GM18505 (cell line): ENCODE data around the gene PIGO.

Experiments
- ATAC-seq: cut with Tn5 transposase; IDR thresholded peaks from one replicate; pipeline ENCODE4 v1.9.1; 2021; ENCODE audit not compliant: unreplicated experiment
- POLR2A ChIP-seq: IDR thresholded peaks from 4 replicates; pipeline ENCODE4 v1.6.1; 2011; ENCODE audit warnings: borderline replicate concordance; ENCODE audit not compliant: insufficient read depth, insufficient read length; ENCODE audit errors: extremely low read depth

Gene PIGO

DNA sequence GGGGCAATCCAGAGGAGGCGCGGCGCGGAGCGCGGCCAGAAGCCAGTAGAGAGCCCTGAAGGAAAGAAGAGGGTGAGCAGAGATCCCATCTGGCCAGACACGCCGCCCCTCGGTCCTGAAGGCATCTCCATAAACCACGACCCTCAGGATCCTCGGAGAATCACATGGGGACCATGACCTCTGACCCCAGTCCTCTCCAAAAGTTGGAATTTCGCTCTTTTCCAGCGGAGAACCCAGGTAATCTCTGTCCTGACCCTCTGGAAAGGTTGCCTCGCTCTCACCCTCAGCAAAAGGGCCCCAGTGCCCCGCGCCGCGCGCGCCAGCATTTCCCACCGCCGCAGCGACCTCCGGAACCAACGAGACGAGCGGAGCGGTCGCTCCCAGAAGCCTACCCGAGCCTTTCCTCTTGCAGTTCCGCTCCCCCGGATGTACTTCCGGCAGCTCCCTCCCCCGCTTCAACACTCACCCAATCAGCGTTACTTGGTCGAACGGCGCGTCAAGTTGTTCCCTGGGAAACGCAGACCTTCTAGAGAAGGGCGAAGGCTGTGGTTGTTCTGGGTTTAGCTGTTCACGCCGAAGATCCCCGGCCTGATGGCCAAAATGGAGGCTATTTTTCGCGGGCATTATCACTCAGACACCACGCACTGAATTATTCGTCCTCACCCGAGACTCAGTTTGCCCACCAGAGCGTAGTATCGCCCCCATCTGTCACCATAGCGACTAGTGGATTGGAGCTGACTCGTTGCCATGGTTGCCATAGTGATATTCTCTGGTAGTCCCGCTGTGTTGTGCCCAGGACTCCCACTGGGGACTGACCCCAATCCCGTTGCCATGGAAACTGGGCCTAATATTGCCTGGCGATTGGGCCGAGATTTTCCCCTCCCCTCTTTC is 6.6 kb upstream of the PIGO start, which contains the start of gene STOML2:
TSS of gene STOML2 (minus strand) at position 363 of the 891 bp plus-strand sequence. CDS start at position 326, 37 bp downstream.
- peak; percentile 81 for TF ChIP-seq POLR2A
- peak; percentile 86 for ATAC-seq

DNA sequence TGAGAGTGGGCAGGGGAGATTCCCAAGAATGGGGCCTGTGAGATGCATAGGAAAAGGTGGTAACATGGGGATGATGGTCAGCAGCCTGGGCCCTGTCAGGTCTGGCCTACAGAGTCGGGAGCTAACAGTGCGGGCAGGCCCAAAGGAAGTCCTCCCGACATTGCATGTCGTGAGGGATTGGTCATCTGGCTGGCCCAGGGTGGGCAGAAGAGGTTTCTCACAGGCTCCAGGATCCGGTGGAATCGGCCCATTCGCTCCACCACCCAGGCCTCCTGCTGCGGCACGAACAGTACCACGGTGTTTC is 6.0 kb upstream of the PIGO start:
- TF ChIP-seq POLR2A: no peak
- peak; percentile 10 for ATAC-seq

DNA sequence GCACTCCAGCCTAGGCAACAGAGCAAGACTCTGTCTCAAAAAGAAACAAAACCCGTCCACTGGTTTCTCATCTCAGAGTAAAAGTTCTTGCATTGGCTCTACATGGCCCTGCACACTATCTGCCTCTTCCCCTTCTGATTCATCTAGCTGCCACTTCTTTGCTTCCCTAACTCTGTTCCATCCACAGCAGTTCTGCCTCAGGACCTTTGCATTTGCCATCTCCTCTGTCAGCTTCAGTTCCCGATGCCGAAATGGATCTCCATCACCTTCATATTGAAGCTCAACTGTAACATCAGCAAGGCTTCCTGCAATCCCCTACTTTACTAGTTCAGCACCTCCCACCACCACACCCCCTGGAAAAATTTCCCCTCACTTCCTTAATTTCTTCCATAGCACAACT is 1.2 kb upstream of the PIGO start:
- ATAC-seq: no peak
- no peak for TF ChIP-seq POLR2A

DNA sequence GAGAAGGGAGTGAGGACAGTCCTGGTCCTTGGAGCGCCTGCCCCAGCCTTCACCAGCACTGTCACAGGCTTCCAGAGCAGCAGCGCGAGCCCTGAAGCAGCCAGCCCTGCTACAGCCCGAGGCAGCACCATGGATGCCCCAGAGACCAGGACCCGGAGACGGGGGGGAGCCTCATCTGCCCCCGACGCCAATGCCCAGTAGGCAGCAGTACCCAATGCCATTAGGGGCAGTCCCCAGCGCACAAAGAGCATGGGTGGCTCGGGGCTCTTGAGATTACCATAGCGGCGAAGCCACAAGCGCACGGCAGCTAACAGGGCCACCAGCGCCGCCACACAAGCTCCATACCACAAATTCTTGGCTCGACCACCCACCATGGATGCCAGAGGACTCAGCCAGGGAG is 4.9 kb downstream of the PIGO start:
- no peak for TF ChIP-seq POLR2A
- no peak for ATAC-seq

- ATAC-seq: no peak
- no peak for TF ChIP-seq POLR2A
These were observed 7.0 kb downstream of the PIGO start for GRCh38 chr9:35089434-35089833.

- no peak for ATAC-seq
- no peak for TF ChIP-seq POLR2A
These were observed 11.3 kb downstream of the PIGO start for GRCh38 chr9:35085078-35085477.

DNA sequence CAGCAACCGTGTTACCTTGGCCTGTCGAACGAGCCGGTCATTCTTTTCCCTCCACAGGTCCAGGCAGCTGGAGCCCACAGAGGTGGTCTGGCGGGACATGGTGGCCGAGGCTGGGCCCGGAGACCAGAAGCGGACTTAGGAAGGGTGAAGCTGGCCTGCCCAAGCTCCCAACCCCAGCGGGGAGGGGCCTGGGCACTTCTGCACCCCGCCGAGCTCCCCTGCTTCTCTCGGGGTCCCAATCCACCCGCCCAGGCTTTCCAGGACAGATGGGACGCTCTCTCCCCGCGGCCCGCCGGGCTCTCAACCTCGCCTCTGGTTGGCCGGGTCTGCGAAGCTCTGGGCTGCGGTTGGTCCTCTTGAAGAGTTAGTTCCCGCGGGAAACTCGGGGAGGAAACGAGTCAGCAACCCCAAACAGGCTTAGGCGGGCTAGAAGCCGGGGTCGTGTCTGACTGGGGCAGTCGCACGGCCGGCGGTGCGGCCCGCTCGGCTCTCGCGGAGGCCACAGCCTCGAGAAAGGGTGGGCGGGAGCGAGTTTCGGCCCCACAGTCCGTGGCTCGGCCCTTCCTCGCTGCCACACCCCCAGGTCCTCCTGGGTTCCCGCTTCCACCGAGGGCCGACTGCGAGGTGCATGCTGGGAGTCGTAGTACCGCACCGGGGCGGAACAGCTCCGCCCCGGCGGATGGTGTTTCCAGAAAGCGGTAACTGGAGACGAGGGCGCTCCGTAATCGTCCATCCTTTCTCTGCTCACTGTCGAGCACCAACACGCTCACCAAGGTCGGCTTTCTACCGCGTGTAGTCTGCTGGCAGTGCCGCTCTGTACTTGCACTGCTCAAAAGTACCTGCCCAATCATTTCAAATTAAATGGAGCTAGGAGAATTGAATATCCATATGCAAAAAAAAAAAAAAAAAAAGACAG is 16.7 kb downstream of the PIGO start, which contains the start of gene FANCG:
TSS of gene FANCG (minus strand) at position 517 of the 916 bp plus-strand sequence. CDS start at position 99, 418 bp downstream.
- peak; percentile 73 for TF ChIP-seq POLR2A
- peak; percentile 85 for ATAC-seq

DNA sequence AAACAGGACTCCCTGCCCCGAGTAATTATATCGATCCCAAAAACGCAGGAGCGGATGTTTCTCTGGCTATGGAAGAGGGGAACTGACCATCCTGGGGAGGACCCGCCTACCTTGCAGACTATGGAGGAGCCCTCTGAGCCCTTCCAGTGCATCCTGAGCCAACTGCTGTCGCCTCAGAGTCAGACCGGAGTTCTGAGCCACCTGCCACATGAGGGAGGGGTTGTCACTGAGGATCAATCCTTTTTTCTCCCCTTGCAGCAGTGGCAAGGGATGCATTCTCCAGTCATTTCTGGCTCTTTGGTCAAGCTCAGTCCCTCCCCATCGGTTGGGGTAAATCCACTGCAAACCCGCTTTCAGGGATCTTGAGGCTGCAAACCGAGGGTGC is 17.4 kb downstream of the PIGO start:
- no peak for TF ChIP-seq POLR2A
- ATAC-seq: no peak

DNA sequence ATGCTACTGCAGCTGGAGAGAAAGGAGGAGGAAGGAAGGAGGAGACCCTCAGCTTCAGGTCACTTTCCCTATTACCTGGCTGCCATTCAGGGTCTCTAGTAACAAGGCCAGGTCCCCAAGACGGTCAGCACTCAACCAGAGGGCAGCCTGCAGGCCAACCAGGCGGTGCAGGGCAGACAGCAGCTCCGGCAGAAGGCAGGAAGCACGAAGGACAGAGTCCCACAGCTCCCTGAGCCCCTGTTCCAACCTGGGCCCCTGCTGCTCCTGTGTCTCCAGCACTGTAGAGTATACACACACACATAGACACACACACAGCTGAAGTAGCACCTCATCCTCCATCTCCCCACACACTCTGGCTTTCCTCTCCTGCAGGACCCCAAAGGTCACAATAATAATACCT is 18.3 kb downstream of the PIGO start:
- ATAC-seq: no peak
- no peak for TF ChIP-seq POLR2A

DNA sequence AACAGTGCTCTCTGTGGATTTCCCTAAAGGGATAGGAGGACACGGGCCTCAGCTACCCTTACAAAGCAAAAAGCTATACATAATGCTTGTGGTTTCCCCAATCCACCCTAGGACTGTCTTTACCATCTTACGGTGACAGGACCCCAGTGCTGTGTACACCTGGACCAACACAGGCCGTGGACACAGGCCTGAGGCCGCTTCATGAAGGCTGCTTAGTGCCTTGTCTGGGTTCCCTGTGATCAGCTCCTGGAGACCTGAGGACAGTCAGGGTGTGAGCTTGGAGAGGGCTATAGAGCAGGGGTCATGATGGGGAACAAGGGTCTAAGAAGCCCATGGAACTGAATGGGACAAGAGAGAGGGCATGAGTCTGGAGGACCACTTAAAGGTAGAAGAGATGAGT is 19.5 kb downstream of the PIGO start:
- no peak for ATAC-seq
- TF ChIP-seq POLR2A: no peak

GRCh38 chr9:35075358-35075757 is 21.0 kb downstream of the PIGO start:
- ATAC-seq: no peak
- no peak for TF ChIP-seq POLR2A

DNA sequence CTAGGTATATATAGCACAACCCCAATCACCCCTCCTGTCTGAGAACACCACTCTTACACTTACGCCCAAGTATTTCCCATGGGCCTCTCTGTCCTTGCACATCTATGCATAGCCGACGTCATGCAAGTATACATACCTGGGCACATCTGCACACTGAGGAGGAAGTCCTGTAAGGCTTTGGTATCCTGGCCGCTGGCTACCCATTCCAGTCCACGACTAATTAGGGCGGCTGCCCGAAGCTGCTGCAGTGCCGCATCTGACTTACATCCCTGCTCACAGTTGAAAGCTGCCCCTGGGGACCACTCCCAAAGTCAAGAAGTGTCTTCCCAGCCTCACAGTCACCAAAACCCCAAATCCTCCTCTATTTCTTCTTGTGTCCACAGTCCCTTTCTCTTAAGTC is 21.6 kb downstream of the PIGO start:
- no peak for TF ChIP-seq POLR2A
- ATAC-seq: no peak

GRCh38 chr9:35074141-35074540 is 22.2 kb downstream of the PIGO start:
- no peak for ATAC-seq
- no peak for TF ChIP-seq POLR2A

GRCh38 chr9:35073279-35073612 is 23.1 kb downstream of the PIGO start:
- no peak for TF ChIP-seq POLR2A
- no peak for ATAC-seq
